ENCODE measurements around the gene ADCYAP1R1.

ADCYAP1R1 gene

DNA sequence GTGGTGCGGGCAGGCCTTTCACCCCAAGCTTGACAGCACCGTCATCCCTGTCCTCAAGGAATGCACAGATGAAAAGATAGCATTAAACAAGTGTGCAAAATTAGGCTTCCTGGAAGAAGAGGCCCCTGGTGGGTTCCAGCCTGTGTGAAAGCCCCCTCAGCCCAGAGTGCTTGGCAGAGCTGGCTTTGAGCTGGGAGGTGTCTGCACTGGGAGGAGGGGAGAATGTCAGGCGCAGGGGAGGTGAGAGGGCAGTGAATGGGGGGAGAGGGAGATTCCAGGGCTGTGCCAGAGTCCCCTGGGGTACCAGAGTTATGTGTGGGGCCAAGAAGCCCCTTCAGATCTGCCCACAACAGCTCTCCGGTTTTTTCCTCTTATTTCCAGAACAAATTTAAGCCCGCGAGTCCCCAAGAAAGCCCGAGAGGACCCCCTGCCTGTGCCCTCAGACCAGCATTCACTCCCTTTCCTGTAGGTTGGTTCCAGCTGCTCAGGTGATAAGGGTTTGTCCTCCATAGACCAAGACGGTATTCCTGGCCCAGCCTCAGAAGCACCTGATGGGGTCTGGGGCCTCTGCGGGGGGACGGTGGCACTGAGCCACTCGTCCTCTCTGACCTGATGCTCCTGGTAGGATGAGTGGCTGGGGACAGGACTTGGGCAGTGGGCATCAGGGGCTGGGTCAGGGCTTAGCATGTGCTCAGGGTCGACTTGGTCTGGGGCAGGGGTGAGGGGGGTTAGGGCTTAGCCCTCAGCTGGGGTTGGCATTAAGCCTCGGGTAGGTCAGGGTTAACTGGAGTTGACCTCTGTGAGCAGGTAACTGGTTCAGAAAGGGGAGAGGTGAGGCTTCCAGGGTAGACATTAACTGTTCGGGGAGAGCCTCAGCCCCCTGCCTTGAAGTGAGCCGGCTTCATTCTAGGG is 43.4 kb downstream of the ADCYAP1R1 start:
- no peak for DNase-seq (ENCODE audit: low spot score)
- Mint-ChIP-seq H3K4me1 (ENCODE audit: low read depth) (no peaks in the 10 kb centered on the region), H3K4me3 (no peak overlapping the region), H3K9me3 (no peaks in the 10 kb centered on the region), H3K27me3 (ENCODE audit: low read depth) (no peaks in the 10 kb centered on the region), H3K27ac (no peak overlapping the region), H3K36me3 (ENCODE audit: low read depth) (no peaks in the 10 kb centered on the region)

DNA sequence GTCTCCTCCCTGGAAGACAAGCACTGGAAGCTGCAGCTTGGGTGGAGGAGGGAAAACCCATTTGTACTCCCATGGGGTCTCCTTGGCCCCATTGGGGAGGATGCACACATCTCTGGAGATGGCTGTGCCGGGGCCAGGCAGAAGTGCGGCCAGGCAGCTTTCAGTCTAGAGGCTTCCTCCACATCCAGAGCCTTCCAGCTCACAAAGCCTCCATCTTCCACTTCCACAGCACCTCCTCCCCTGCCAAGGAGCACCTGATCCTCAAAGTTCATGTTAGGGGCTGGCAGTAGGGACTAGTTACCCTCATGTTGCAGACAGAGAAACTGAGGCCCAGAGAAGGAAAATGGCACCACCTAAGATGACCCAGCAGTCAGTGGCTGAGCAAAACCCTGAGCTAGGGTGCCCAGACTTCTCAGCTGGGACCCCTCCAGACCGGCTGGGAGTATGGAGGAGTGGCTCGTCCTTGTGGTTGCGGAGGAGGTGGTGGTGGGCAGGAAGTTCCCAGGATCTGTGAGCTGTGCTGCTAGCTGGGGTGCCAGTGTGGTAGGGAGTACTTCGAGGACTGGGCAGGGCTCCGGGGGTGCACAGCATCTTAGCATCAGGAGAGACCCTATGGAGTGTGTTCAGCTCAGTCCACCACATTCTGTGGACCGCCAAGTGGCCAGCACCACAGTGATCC is 44.2 kb downstream of the ADCYAP1R1 start:
- no peak overlapping the region for H3K27ac Mint-ChIP-seq
- H3K9me3 Mint-ChIP-seq = no peaks in the 10 kb centered on the region

DNA sequence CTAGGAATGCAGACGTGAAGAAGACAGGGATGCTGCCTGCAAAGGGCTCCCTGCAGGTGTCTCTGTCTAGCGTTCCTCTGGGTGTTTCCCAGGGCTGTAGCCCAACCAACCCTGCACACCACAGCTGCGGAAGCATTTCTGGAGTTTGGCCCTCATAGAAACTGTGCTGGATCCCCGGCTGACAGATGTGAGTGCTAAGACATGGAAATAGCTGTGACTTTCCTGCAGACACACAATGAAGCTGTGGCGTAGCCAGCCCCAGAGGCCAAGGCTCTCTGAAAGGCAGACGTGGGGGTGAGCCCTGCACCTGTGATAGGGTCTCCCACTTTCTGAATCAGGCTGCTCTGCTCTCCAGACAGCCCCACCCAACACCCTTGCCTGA is 44.8 kb downstream of the ADCYAP1R1 start:
- DNase-seq (ENCODE audit: low spot score) = no peak
- Mint-ChIP-seq H3K4me1 (ENCODE audit: low read depth) (no peaks in the 10 kb centered on the region), H3K27me3 (ENCODE audit: low read depth) (no peaks in the 10 kb centered on the region), H3K27ac (no peak overlapping the region), H3K9me3 (no peaks in the 10 kb centered on the region), H3K4me3 (no peak overlapping the region), H3K36me3 (ENCODE audit: low read depth) (no peaks in the 10 kb centered on the region)

More for the DNA sequence above, 44.2 kb downstream of the ADCYAP1R1 start:
- Mint-ChIP-seq H3K36me3 (ENCODE audit: low read depth) (no peaks in the 10 kb centered on the region), H3K4me3 (no peak overlapping the region), H3K27me3 (ENCODE audit: low read depth) (no peaks in the 10 kb centered on the region), H3K4me1 (ENCODE audit: low read depth) (no peaks in the 10 kb centered on the region)
- no peak for DNase-seq (ENCODE audit: low spot score)

DNA sequence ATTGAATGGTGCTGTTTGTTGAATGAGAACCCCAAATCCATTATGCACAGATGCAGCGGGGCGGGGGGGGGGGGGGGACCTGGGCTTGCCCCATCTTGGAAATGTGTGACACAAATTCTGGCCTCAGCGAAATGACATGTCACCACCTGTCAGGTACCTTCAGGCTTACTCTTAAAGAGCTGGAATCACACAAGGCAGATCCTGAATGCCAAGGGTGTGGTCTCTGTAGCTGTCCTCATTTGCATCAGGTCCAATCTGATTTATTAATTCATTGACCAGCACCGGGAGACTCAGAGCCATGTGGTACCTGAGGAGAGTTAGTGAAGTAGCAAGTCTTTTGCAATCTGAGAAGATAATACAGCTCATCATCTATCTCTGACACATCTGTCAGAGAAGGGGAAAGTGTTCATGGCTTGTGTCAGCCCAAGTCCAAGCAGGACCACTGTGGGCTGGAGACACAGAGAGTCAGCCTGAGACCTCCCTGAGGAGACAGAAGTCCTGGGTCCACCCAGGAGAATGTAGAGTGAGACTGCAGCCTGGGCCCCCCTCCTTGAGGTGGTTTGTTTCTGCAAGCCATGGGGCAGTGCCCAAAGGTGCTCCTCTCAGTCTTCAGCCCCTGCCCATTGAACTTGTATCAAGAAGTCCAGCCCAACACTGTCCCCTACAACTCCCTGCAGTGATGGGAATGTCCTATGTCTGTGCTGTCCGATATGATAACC is 46.7 kb downstream of the ADCYAP1R1 start:
- H3K4me3 Mint-ChIP-seq = no peak overlapping the region
- no peaks in the 10 kb centered on the region for H3K9me3 Mint-ChIP-seq
- no peak for DNase-seq (ENCODE audit: low spot score)
- no peaks in the 10 kb centered on the region for H3K27me3 Mint-ChIP-seq (ENCODE audit: low read depth)
- H3K36me3 Mint-ChIP-seq (ENCODE audit: low read depth) = no peaks in the 10 kb centered on the region
- H3K4me1 Mint-ChIP-seq (ENCODE audit: low read depth) = no peaks in the 10 kb centered on the region
- no peak overlapping the region for H3K27ac Mint-ChIP-seq

DNA sequence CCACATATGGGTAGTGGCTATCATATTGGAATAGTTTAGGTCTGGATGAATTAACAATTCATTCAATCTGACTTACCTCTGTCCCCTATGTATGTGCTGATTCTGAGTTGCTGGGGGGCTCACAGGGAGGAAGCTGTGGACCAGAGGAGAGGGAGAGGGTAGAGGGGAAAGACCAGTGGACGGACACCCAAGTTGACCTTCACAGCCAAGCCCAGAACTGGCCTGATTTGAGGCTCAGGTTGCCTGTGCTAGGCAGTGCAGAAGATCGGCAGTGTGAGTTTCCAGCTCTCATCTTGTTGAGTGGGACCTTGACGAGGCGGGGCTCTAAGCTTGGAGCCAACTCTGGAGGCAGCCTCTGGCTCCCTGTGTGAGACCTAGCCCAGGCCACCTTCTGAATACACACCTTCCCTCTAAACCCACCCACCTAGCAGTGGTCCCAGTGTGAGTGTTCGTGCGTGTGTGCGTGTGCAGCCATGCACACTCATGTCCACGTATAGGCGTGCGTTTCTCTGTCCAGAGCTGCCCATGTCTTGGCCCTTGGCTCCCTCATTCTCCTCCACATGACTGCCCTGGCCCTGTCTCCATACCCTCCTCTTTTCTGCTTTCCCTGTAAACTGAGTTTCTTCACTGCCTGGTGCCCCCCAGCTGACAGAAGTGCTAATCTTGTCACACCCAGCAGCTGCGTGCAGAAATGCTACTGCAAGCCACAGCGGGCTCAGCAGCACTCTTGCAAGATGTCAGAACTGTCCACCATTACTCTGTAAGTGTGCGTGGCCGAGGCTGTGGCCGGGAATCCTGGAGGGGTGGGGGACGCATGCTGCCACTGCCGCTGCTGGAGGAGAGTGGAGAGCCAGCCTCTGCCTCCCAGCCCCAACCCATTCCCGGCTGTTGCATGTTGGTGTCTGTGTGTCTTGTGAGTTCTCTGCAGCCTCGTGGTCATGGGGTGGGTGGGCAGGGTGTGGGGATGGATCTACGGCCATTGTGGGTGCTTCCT is 47.6 kb downstream of the ADCYAP1R1 start:
- H3K4me3 Mint-ChIP-seq = no peak overlapping the region
- H3K9me3 Mint-ChIP-seq = no peaks in the 10 kb centered on the region
- no peaks in the 10 kb centered on the region for H3K36me3 Mint-ChIP-seq (ENCODE audit: low read depth)
- no peak overlapping the region for H3K27ac Mint-ChIP-seq
- DNase-seq (ENCODE audit: low spot score) = no peak
- no peaks in the 10 kb centered on the region for H3K27me3 Mint-ChIP-seq (ENCODE audit: low read depth)
- H3K4me1 Mint-ChIP-seq (ENCODE audit: low read depth) = no peaks in the 10 kb centered on the region

DNA sequence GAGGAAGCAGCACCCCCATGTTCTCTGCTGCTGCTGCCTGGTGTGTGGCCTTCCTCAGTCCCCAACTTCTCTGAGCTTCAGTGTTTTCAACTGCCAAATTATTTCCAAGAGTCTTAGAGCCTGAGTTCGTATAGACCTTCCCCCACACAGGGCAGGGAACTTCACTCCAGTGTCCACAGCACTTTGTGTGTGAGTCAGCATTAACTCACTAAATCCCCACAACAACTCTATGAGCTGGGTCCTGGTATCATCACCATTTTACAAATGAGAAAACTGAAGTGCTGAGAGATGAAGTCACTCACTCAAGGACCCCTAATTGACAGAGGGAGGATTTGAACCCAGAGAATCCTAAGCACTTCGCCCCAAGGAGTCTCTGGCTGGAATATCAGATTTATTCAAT is 48.3 kb downstream of the ADCYAP1R1 start:
- Mint-ChIP-seq H3K4me3 (no peak overlapping the region), H3K27me3 (ENCODE audit: low read depth) (no peaks in the 10 kb centered on the region), H3K27ac (no peak overlapping the region), H3K9me3 (no peaks in the 10 kb centered on the region), H3K36me3 (ENCODE audit: low read depth) (no peaks in the 10 kb centered on the region), H3K4me1 (ENCODE audit: low read depth) (no peaks in the 10 kb centered on the region)
- no peak for DNase-seq (ENCODE audit: low spot score)

DNA sequence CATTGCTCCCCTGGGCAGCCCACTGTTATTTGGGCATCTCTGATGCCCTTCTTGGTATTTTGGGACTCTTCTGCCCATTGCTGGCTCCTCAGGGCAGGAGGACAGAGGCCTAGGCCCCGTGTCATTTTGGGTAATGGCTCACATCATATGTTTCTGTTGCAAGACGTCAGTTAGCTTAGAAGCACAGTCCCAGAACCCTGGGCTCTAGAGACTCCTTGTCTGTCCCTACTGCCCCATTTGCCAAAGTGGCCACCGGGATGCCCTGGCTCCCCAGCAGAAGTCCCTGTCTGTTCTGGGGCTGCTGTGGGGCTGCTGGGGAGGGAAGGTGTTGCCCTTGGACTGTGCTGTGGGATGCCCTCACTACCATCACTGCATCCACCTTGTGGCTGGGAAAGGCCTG is 48.8 kb downstream of the ADCYAP1R1 start:
- H3K4me1 Mint-ChIP-seq (ENCODE audit: low read depth) = no peaks in the 10 kb centered on the region
- no peaks in the 10 kb centered on the region for H3K9me3 Mint-ChIP-seq
- H3K4me3 Mint-ChIP-seq = no peak overlapping the region
- H3K27ac Mint-ChIP-seq = no peak overlapping the region
- DNase-seq (ENCODE audit: low spot score) = no peak
- H3K36me3 Mint-ChIP-seq (ENCODE audit: low read depth) = no peaks in the 10 kb centered on the region
- no peaks in the 10 kb centered on the region for H3K27me3 Mint-ChIP-seq (ENCODE audit: low read depth)

DNA sequence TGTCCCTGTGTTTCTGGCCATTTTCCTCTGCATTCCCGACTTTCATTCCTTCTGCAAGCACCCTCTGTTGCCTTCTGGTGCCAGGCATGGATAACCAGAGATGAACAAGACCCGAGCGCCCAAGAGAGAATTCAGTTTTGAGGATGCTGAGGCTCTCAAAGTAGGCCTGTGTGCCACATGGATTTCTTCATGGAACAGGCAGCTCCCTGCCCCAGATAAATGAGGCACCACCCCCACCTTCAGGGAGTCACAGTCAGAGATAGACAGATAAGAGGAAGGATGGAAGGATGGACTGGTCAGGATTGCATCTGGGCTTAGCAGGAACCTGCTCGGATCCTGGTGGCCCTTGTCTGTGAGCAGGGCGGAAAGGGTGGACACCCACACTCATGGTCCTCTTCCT is 49.4 kb downstream of the ADCYAP1R1 start:
- no peak overlapping the region for H3K4me3 Mint-ChIP-seq
- H3K9me3 Mint-ChIP-seq = no peaks in the 10 kb centered on the region
- H3K36me3 Mint-ChIP-seq (ENCODE audit: low read depth) = no peaks in the 10 kb centered on the region
- no peak for DNase-seq (ENCODE audit: low spot score)
- H3K27me3 Mint-ChIP-seq (ENCODE audit: low read depth) = no peaks in the 10 kb centered on the region
- H3K27ac Mint-ChIP-seq = no peak overlapping the region
- no peaks in the 10 kb centered on the region for H3K4me1 Mint-ChIP-seq (ENCODE audit: low read depth)

DNA sequence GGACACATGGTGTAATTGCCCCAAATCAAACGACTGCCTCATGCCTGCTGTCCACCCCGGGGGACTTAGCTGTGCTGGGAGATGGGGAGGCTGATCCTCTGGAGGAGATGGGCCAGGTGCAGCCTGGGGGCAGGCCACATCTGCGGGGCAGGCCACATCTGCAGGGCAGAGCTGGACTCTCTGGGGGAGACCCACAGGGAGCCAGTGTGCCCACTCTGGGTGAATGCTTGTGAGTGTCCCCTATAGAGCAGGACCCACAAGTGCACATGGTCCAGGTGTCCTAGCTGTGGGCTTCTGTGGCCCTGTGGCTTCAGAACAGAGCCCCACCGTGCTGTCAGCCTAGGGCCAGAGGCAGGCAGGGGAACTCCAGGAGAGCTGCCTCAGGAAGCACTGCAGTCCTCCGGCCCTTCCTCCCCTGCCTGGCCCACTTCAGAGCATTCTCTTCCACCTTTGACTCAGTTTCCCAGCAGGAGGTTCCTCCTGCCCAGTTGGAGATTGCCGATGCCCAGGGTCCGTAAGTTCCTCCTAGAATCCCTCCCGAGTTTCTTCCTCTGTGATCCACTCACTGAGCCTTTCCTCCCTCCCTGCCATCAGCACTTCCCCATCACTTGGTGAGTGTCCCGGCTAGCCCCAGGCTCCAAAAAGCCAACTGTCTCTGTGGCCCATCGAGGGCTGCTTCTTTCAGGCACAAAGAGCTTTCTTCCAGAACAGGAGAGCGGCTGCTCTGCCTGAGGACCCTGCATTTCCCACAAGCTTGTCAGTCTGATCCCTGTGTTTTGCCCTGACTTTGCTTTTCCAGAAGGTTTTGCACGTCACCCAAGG is 50.3 kb downstream of the ADCYAP1R1 start:
- Mint-ChIP-seq H3K4me3 (no peak overlapping the region), H3K27me3 (ENCODE audit: low read depth) (no peaks in the 10 kb centered on the region), H3K27ac (no peak overlapping the region)

DNA sequence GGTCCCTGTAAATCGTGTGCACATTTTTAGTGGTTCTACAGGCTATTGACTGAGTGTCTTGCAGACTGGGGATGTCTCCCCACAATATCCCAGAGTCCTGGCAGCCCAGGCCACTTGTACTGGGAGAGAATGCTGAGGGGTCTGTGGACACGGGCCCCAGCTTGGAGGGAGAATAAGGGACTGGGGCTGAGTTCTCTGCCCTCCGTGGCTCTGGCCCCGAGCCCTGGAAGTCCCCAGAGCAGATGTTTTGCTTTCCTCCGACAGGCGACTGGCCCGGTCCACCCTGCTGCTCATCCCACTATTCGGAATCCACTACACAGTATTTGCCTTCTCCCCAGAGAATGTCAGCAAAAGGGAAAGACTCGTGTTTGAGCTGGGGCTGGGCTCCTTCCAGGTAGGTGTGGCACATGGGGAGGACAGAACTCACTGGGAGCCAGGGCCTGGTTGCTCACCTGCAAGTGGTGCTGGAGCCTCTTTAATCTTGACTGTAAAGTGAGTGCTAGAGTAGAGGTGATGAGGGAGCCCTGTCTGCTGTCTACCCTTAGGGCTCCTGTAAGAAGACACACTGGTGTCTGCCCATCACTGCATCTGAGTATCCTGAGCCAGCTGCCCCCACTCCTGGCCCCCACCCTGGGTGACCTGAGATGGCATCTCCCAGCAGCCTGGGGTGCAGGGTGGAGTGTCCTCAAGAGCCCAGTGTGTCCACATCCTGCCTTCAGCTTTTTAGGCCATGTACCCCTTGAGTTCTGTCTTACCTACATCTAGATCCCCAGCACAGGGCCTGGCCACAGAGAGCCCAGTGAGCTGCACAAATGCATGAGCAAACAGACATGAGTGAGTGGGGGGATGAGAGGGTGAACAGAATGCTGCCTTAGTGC is 51.1 kb downstream of the ADCYAP1R1 start:
- Mint-ChIP-seq H3K27me3 (ENCODE audit: low read depth) (no peaks in the 10 kb centered on the region), H3K4me1 (ENCODE audit: low read depth) (no peaks in the 10 kb centered on the region), H3K27ac (no peak overlapping the region), H3K4me3 (no peak overlapping the region), H3K36me3 (ENCODE audit: low read depth) (no peaks in the 10 kb centered on the region), H3K9me3 (no peaks in the 10 kb centered on the region)
- DNase-seq (ENCODE audit: low spot score) = no peak

More for the DNA sequence above, 50.3 kb downstream of the ADCYAP1R1 start:
- Mint-ChIP-seq H3K36me3 (ENCODE audit: low read depth) (no peaks in the 10 kb centered on the region), H3K4me1 (ENCODE audit: low read depth) (no peaks in the 10 kb centered on the region), H3K9me3 (no peaks in the 10 kb centered on the region)
- no peak for DNase-seq (ENCODE audit: low spot score)

DNA sequence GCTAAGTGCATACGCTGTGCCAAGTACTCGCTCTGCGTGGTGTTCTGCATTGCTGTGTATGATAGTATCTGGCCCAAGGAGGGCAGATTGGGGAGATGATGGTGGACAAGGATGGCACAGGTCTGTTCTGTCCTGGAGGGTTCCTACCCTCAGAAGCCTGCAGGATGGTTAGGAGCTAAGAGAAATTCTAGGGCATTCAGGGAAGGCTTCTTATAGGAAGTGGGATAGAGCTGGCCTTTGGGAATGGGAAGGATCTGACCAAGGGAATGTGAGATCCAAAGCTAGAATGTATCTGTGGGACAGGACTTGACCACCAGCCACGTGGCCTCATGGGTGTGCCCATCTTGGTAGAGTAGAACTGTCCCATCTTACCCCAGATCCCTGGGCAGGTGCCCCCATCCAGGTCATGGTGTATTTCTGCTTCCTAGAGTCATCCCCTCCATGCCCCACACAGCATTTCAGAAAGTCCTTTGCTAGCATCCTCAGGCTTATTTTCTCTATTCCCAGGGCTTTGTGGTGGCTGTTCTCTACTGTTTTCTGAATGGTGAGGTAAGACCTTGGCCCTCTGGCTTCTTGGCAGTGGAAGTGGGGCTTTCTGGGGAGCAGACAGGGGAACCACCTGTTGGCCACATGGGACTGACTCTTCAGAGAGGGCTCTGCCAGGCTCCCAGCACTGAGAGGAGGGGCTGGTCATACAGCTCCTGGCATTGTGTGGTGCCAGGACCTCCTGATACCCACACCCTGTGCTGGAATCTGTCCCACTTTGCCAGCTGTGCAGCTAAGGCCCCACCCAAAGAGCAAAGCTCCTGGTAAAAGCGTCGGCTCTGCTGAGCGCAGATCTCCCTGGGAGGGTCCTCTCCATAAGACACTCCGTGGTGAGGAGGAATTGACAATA is 52.5 kb downstream of the ADCYAP1R1 start:
- Mint-ChIP-seq H3K4me3 (no peak overlapping the region), H3K27me3 (ENCODE audit: low read depth) (no peaks in the 10 kb centered on the region), H3K9me3 (no peaks in the 10 kb centered on the region), H3K4me1 (ENCODE audit: low read depth) (no peaks in the 10 kb centered on the region), H3K36me3 (ENCODE audit: low read depth) (no peaks in the 10 kb centered on the region), H3K27ac (no peak overlapping the region)
- no peak for DNase-seq (ENCODE audit: low spot score)

Measured in T-helper 2 cell treated with Interferon-gamma antibody and Interleukin-4, amounts not matched to agents 5 μg/mL and 100 μg/mL, for 36 hours (primary cell).